B cell (primary cell): ENCODE results near the gene PIAS4. TPM values are rescaled to one million over a fixed set of nuclear protein-coding genes. Genes with fewer than 3 reads are reported as not detected.

Experiments
- ATAC-seq: fragments of 200-7000 bp; cut with Tn5 transposase; one replicate; pipeline ENCODE4 v1.10.0; 2021; ENCODE audit warnings: low read depth, mild to moderate bottlenecking, moderate number of reproducible peaks, moderate library complexity
- CTCF ChIA-PET: fragments of 350-600 bp; sonication (Branson Sonifier 250); formaldehyde crosslinking; loops from one replicate; lab custom pipeline; 2021; ENCODE audit warnings: antibody characterized with exemption, inconsistent platforms; lab: Charles Lee
- POLR2A ChIA-PET: fragments of 350-600 bp; sonication (Branson Sonifier 250); formaldehyde crosslinking; loops from one replicate; lab custom pipeline; 2021; ENCODE audit warnings: antibody characterized with exemption; lab: Charles Lee
- DNase-seq: peaks from one replicate; pipeline ENCODE4 v3.0.0; 2013
- H2AFZ ChIP-seq: 2 replicates; pipeline ENCODE4 v1.6.1; 2012; ENCODE audit warnings: mild to moderate bottlenecking, low read depth, low read length; ENCODE audit not compliant: insufficient read depth, poor library complexity, severe bottlenecking
- H3K27ac ChIP-seq, 2 donors: 1 replicate in 1 of 2; 2 replicates in 1 of 2; pipeline ENCODE4 v1.5.1; 2012 to 2013; ENCODE audit warnings: low read length in 2 of 2, mild to moderate bottlenecking in 2 of 2, moderate library complexity in 1 of 2
- H3K27me3 ChIP-seq, 4 experiments: fragments of 200-600 bp in 1 of 4; sonication (generic) in 1 of 4; replicated peaks in 1 of 4; 1 replicate in 2 of 4; 2 replicates in 2 of 4; pipeline versions ENCODE4 v1.6.1 to v1.7.0; 2013 to 2016; ENCODE audit warnings: low read length in 3 of 4, mild to moderate bottlenecking in 2 of 4, mixed read lengths in 1 of 4, moderate library complexity in 1 of 4; ENCODE audit not compliant: insufficient read depth in 4 of 4, control insufficient read depth in 3 of 4; ENCODE audit errors: control extremely low read depth in 1 of 4
- H3K36me3 ChIP-seq, 2 experiments: replicated peaks in 1 of 2; 1 replicate in 1 of 2; 2 replicates in 1 of 2; pipeline versions ENCODE4 v1.6.1 to v1.7.1; 2013; ENCODE audit warnings: low read length in 1 of 2; ENCODE audit not compliant: insufficient read depth in 2 of 2, control insufficient read depth in 1 of 2; ENCODE audit errors: control extremely low read depth in 1 of 2, extremely low read depth in 1 of 2
- H3K4me1 ChIP-seq, 2 donors: fragments of 200-600 bp in 1 of 2; sonication (generic) in 1 of 2; 1 replicate in 1 of 2; 2 replicates in 1 of 2; pipeline versions ENCODE4 v1.5.1 to v1.6.1; 2013 to 2017; ENCODE audit warnings: low read length in 2 of 2; ENCODE audit not compliant: control insufficient read depth in 2 of 2, insufficient read depth in 2 of 2
- H3K4me2 ChIP-seq: replicated peaks from 2 replicates; pipeline ENCODE3; 2012; ENCODE audit warnings: mild to moderate bottlenecking, low read depth, low read length; ENCODE audit not compliant: poor library complexity, severe bottlenecking
- H3K4me3 ChIP-seq, 5 experiments: fragments of 200-600 bp in 1 of 5; sonication (generic) in 1 of 5; 1 replicate in 3 of 5; 2 replicates in 2 of 5; pipeline versions ENCODE4 v1.5.1 to v1.7.0; 2011 to 2016; ENCODE audit warnings: low read length in 4 of 5, mild to moderate bottlenecking in 4 of 5, low read depth in 2 of 5, control low read depth in 1 of 5, moderate library complexity in 1 of 5; ENCODE audit not compliant: insufficient read depth in 1 of 5; ENCODE audit errors: control extremely low read depth in 1 of 5, extremely low read depth in 1 of 5
- H3K79me2 ChIP-seq: fragments of 200-600 bp; sonication (generic); one replicate; pipeline ENCODE4 v1.6.0; 2016; ENCODE audit warnings: low read length; ENCODE audit not compliant: control insufficient read depth, insufficient read depth
- H3K9ac ChIP-seq: fragments of 200-600 bp; sonication (generic); 2 replicates; pipeline ENCODE4 v1.6.1; 2017; ENCODE audit warnings: mild to moderate bottlenecking, low read length, moderate library complexity
- H3K9me3 ChIP-seq, 3 donors: one replicate each; pipeline versions ENCODE4 v1.6.1 to v1.7.1; 2013; ENCODE audit warnings: low read length in 2 of 3; ENCODE audit not compliant: control insufficient read depth in 2 of 3, insufficient read depth in 1 of 3; ENCODE audit errors: control extremely low read depth in 1 of 3
- H4K20me1 ChIP-seq: 2 replicates; pipeline ENCODE4 v1.6.0; 2012; ENCODE audit warnings: mild to moderate bottlenecking, low read length; ENCODE audit not compliant: insufficient read depth, control insufficient read depth, poor library complexity, severe bottlenecking
- H3K27ac Mint-ChIP-seq: one replicate; pipeline ENCODE4 v1.8.0; 2021; ENCODE audit warnings: mixed read lengths
- H3K27me3 Mint-ChIP-seq: one replicate; pipeline ENCODE4 v1.8.0; 2021; ENCODE audit warnings: mixed read lengths
- H3K4me1 Mint-ChIP-seq: one replicate; pipeline ENCODE4 v1.8.0; 2021; ENCODE audit warnings: mixed read lengths
- H3K4me3 Mint-ChIP-seq: one replicate; pipeline ENCODE4 v1.8.0; 2021; ENCODE audit warnings: mixed read lengths
- H3K9me3 Mint-ChIP-seq: one replicate; pipeline ENCODE4 v1.8.0; 2022; ENCODE audit warnings: mixed read lengths; ENCODE audit not compliant: insufficient read depth
- CTCF ChIP-seq: fragments of 200-600 bp; IDR thresholded peaks from one replicate; pipeline ENCODE4 v1.8.0; 2022; ENCODE audit warnings: antibody characterized with exemption, mild to moderate bottlenecking
- EZH2 ChIP-seq: IDR thresholded peaks from 2 replicates; pipeline ENCODE4 v1.6.1; 2012; ENCODE audit warnings: borderline replicate concordance, low read depth, mild to moderate bottlenecking, moderate library complexity, low read length; ENCODE audit not compliant: insufficient read depth, poor library complexity, severe bottlenecking
- WGBS: methylation state at CpG from one replicate; pipeline ENCODE4 v1.1.5; 2013; ENCODE audit warnings: missing lambda C conversion rate; ENCODE audit not compliant: insufficient coverage; 5-methylcytosine and 5-hydroxymethylcytosine counted together
- intact Hi-C: fragments of 100-400 bp; cut with micrococcal nuclease; formaldehyde crosslinking; loops from one replicate; pipeline ENCODE4 v1.10.0; 2022
- polyA plus RNA-seq: library from polyadenylated mRNA; depleted of rRNA; stranded (reverse); fragments of >200 nt; gene quantifications from 2 replicates; pipeline ENCODE4 v1.2.3, GENCODE V29; 2012
- total RNA-seq, 2 donors: library from RNA; stranded (reverse); fragments of 120-200 nt in 1 of 2; gene quantifications; 1 replicate in 1 of 2; 2 replicates in 1 of 2; pipeline versions ENCODE4 v1.2.3 to v1.2.4, GENCODE V29; 2013 to 2022

Gene PIAS4
- total and polyA plus RNA-seq, 2 donors (not counting 1 experiment from before 2014, with no cell fraction given), result 13.7 to 56.8 TPM

GRCh38 chr19:4023600-4024398, 16.3 kb downstream of the PIAS4 start:
- CTCF ChIA-PET, result no interaction called here
- no peak for TF ChIP-seq CTCF
- no peak for TF ChIP-seq EZH2

GRCh38 chr19:4025317-4025716, 17.8 kb downstream of the PIAS4 start:
- intact Hi-C loops, result no loop called here
- no peak overlapping the region for H3K27ac Mint-ChIP-seq
- POLR2A ChIA-PET, result no interaction called here

More at GRCh38 chr19:4023600-4024398, 16.3 kb downstream of the PIAS4 start:
- Histone ChIP-seq H4K20me1 (peaks cover 31% of the 10 kb centered on the region), H3K4me3 (no peak overlapping the region), H3K27me3 (no peaks in the 10 kb centered on the region), H3K4me1 (no peaks in the 10 kb centered on the region), H3K79me2 (peaks cover 52% of the 10 kb centered on the region), H3K4me2 (no peak overlapping the region), H3K27ac (no peak overlapping the region), H3K9me3 (peaks cover 0 to 15% (median 1%) of the 10 kb centered on the region in 3 donors), H3K9ac (no peak overlapping the region), H3K36me3 (peaks cover 0 to 15% of the 10 kb centered on the region in 2 experiments), H2AFZ (no peak overlapping the region)
- no peaks in the 10 kb centered on the region for H3K27me3 Mint-ChIP-seq
- ATAC-seq, result no peak
- 95% methylated on average over 31 of the region's 34 CpGs for WGBS
- H3K4me3 Mint-ChIP-seq, result no peak overlapping the region
- DNase-seq, result no peak
- POLR2A ChIA-PET, result no interaction called here
- no peaks in the 10 kb centered on the region for H3K9me3 Mint-ChIP-seq
- H3K27ac Mint-ChIP-seq, result no peak overlapping the region
- intact Hi-C loops, result no loop called here
- H3K4me1 Mint-ChIP-seq, result peaks cover 2% of the 10 kb centered on the region

More at GRCh38 chr19:4025317-4025716, 17.8 kb downstream of the PIAS4 start:
- H3K9me3 Mint-ChIP-seq, result no peaks in the 10 kb centered on the region
- H3K4me3 Mint-ChIP-seq, result no peak overlapping the region
- CTCF ChIA-PET, result interaction anchor here (1.0 kb wide), 1 partner anchor 115 kb away, joined by 3 read pairs; no protein-coding TSS in a partner anchor
- H3K4me1 Mint-ChIP-seq, result peaks cover 2% of the 10 kb centered on the region
- Histone ChIP-seq H3K9me3 (peaks cover 0 to 15% (median 1%) of the 10 kb centered on the region in 3 donors), H3K9ac (no peak overlapping the region), H3K4me3 (no peak overlapping the region), H3K27ac (no peak overlapping the region), H3K79me2 (peaks cover 42% of the 10 kb centered on the region), H3K4me1 (no peaks in the 10 kb centered on the region), H3K27me3 (no peaks in the 10 kb centered on the region), H3K4me2 (no peak overlapping the region), H3K36me3 (peaks cover 0 to 18% of the 10 kb centered on the region in 2 experiments), H2AFZ (no peak overlapping the region), H4K20me1 (peaks cover 16% of the 10 kb centered on the region)
- TF ChIP-seq EZH2, result no peak
- TF ChIP-seq CTCF, result no peak
- H3K27me3 Mint-ChIP-seq, result no peaks in the 10 kb centered on the region
- no peak for DNase-seq
- no peak for ATAC-seq
- 70% methylated on average over 11 of the region's 11 CpGs for WGBS
